Measurements from ENCODE around the gene IFRD1.

IFRD1 gene

GRCh38 chr7:112459645-112460044 is 9.4 kb downstream of the IFRD1 start:
- no peak for DNase-seq (ENCODE audit: extremely low read depth, low read depth)
- TF ChIP-seq CTCF (IDR thresholded peaks at IDR 0.05; ENCODE audit: low read depth, low read length, missing control alignments) = no peak
- H3K4me3 ChIP-seq (replicated peaks; ENCODE audit: low read depth, low read length) = no peak overlapping the region

- TF ChIP-seq CTCF (IDR thresholded peaks at IDR 0.05; ENCODE audit: low read depth, low read length, missing control alignments) = no peak
- DNase-seq (ENCODE audit: extremely low read depth, low read depth) = no peak
- no peak overlapping the region for H3K4me3 ChIP-seq (replicated peaks; ENCODE audit: low read depth, low read length)
Measured at GRCh38 chr7:112462236-112462635, 12.0 kb downstream of the IFRD1 start.

DNA sequence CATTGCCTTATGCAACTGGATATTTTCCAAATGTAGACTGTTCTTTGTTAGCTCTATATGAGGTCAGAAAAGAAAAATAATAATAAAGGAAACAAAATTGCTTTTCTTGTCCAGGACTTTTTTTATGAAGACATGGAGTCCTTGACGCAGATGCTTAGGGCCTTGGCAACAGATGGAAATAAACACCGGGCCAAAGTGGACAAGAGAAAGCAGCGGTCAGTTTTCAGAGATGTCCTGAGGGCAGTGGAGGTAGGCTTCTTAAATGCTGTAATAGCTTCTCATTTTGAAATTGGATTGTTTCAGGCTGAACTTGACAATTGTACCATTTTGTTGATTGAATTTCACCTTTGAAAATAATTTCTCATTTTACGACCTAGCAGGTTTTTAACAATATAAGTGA is 17.6 kb downstream of the IFRD1 start:
- H3K4me3 ChIP-seq (replicated peaks; ENCODE audit: low read depth, low read length) = no peak overlapping the region
- no peak for TF ChIP-seq CTCF (IDR thresholded peaks at IDR 0.05; ENCODE audit: low read depth, low read length, missing control alignments)
- DNase-seq (ENCODE audit: extremely low read depth, low read depth) = no peak

GRCh38 chr7:112470194-112470593 is 19.9 kb downstream of the IFRD1 start:
- no peak overlapping the region for H3K4me3 ChIP-seq (replicated peaks; ENCODE audit: low read depth, low read length)
- TF ChIP-seq CTCF (IDR thresholded peaks at IDR 0.05; ENCODE audit: low read depth, low read length, missing control alignments) = no peak

GRCh38 chr7:112476390-112477052 is 26.3 kb downstream of the IFRD1 start:
- no peak for DNase-seq (ENCODE audit: extremely low read depth, low read depth)
- no peak overlapping the region for H3K4me3 ChIP-seq (replicated peaks; ENCODE audit: low read depth, low read length)
- TF ChIP-seq CTCF (IDR thresholded peaks at IDR 0.05; ENCODE audit: low read depth, low read length, missing control alignments) = no peak

More at GRCh38 chr7:112470194-112470593, 19.9 kb downstream of the IFRD1 start:
- DNase-seq (ENCODE audit: extremely low read depth, low read depth) = no peak

GRCh38 chr7:112481121-112481736 is 31.0 kb downstream of the IFRD1 start:
- no peak for TF ChIP-seq CTCF (IDR thresholded peaks at IDR 0.05; ENCODE audit: low read depth, low read length, missing control alignments)
- DNase-seq (ENCODE audit: extremely low read depth, low read depth) = no peak
- no peak overlapping the region for H3K4me3 ChIP-seq (replicated peaks; ENCODE audit: low read depth, low read length)
